GM23248 (cell line): Measurements from ENCODE around the gene PDZRN4.

ENCODE experiments used
- EZH2 ChIP-seq: fragments of 200-600 bp; sonication (generic); IDR thresholded peaks from 2 replicates; pipeline ENCODE4 v1.6.1; 2018; ENCODE audit warnings: antibody characterized with exemption, mild to moderate bottlenecking; ENCODE audit not compliant: insufficient read depth, poor library complexity, severe bottlenecking
- EZH2phosphoT487 ChIP-seq: fragments of 200-600 bp; sonication (generic); IDR thresholded peaks from 2 replicates; pipeline ENCODE4 v1.6.1; 2018; ENCODE audit warnings: antibody characterized with exemption, moderate library complexity, mild to moderate bottlenecking, low read depth; ENCODE audit not compliant: insufficient read depth

- no peak for TF ChIP-seq EZH2phosphoT487
- TF ChIP-seq EZH2 = no peak
Observed at GRCh38 chr12:41230756-41231155, 42.6 kb downstream of the PDZRN4 start.
